Liver (tissue), 9 donors: Measurements from ENCODE around the gene CYP39A1. TPM values are rescaled to one million over a fixed set of nuclear protein-coding genes. Genes with fewer than 3 reads are reported as not detected.

Experiments
- DNase-seq: peaks from one replicate; pipeline ENCODE4 v3.0.0-alpha.2; 2017; ENCODE audit warnings: low spot score
- H3K27ac ChIP-seq, 2 donors: one replicate each; pipeline ENCODE4 v1.7.0; 2013; ENCODE audit warnings: inconsistent platforms in 2 of 2, low read length in 2 of 2, control low read depth in 1 of 2, low read depth in 1 of 2, mild to moderate bottlenecking in 1 of 2
- H3K27me3 ChIP-seq, 4 donors: one replicate each; pipeline versions ENCODE4 v1.6.1 to v1.7.0; 2013; ENCODE audit warnings: low read length in 3 of 4, inconsistent platforms in 1 of 4, mild to moderate bottlenecking in 1 of 4, moderate library complexity in 1 of 4; ENCODE audit not compliant: control insufficient read depth in 4 of 4, insufficient read depth in 4 of 4
- H3K36me3 ChIP-seq, 4 donors: one replicate each; pipeline versions ENCODE4 v1.6.1 to v1.7.0; 2013; ENCODE audit warnings: low read length in 3 of 4, mild to moderate bottlenecking in 3 of 4, low read depth in 1 of 4, moderate library complexity in 1 of 4; ENCODE audit not compliant: control insufficient read depth in 4 of 4, insufficient read depth in 3 of 4
- H3K4me1 ChIP-seq, 4 donors: one replicate each; pipeline versions ENCODE4 v1.6.1 to v1.7.0; 2013; ENCODE audit warnings: low read length in 3 of 4, mild to moderate bottlenecking in 3 of 4, moderate library complexity in 1 of 4; ENCODE audit not compliant: control insufficient read depth in 4 of 4, insufficient read depth in 4 of 4
- H3K4me3 ChIP-seq, 3 donors: one replicate each; pipeline versions ENCODE4 v1.6.1 to v1.7.0; 2013; ENCODE audit warnings: low read length in 3 of 3, control low read depth in 1 of 3, low read depth in 1 of 3, mild to moderate bottlenecking in 1 of 3
- H3K9ac ChIP-seq, 2 donors: one replicate each; pipeline ENCODE4 v1.7.0; 2013; ENCODE audit warnings: low read length in 2 of 2, mild to moderate bottlenecking in 2 of 2, moderate library complexity in 2 of 2, control low read depth in 1 of 2, low read depth in 1 of 2
- H3K9me3 ChIP-seq, 4 donors: one replicate each; pipeline versions ENCODE4 v1.6.1 to v1.7.0; 2013; ENCODE audit warnings: low read length in 3 of 4; ENCODE audit not compliant: control insufficient read depth in 4 of 4
- CTCF ChIP-seq: fragments of 150-350 bp; IDR thresholded peaks from 2 replicates; pipeline ENCODE4 v1.5.1; 2017; ENCODE audit warnings: improper control_type of control experiment, low read depth, low read length; ENCODE audit not compliant: missing input control
- EGR1 ChIP-seq, 2 donors: IDR thresholded peaks; 2 replicates each; pipeline ENCODE4 v1.6.1; 2016 to 2018; ENCODE audit warnings: antibody characterized with exemption in 2 of 2, low read depth in 2 of 2
- FOXA1 ChIP-seq: IDR thresholded peaks from 2 replicates; pipeline ENCODE4 v1.6.1; 2016; ENCODE audit warnings: antibody characterized with exemption
- FOXA2 ChIP-seq: IDR thresholded peaks from 2 replicates; pipeline ENCODE4 v1.6.1; 2016; ENCODE audit warnings: antibody characterized with exemption
- HNF4G ChIP-seq: IDR thresholded peaks from 2 replicates; pipeline ENCODE4 v1.6.1; 2016; ENCODE audit warnings: antibody characterized with exemption
- NR2F2 ChIP-seq: IDR thresholded peaks from 2 replicates; pipeline ENCODE4 v1.6.1; 2016; ENCODE audit warnings: antibody characterized with exemption
- RXRA ChIP-seq, 2 donors: IDR thresholded peaks; 2 replicates each; pipeline ENCODE4 v1.6.1; 2017 to 2018; ENCODE audit warnings: antibody characterized with exemption in 2 of 2, mild to moderate bottlenecking in 1 of 2
- SP1 ChIP-seq: IDR thresholded peaks from 2 replicates; pipeline ENCODE4 v1.6.1; 2018; ENCODE audit warnings: antibody characterized with exemption, mild to moderate bottlenecking
- YY1 ChIP-seq: IDR thresholded peaks from 2 replicates; pipeline ENCODE4 v1.6.1; 2016; ENCODE audit warnings: antibody characterized with exemption, mild to moderate bottlenecking
- ZBTB33 ChIP-seq: IDR thresholded peaks from 2 replicates; pipeline ENCODE4 v1.6.1; 2016; ENCODE audit warnings: antibody characterized with exemption
- WGBS: extraction: QIAGEN DNeasy Blood & Tissue Kit; methylation state at CpG from one replicate; pipeline ENCODE4 v1.1.7; 2013; 5-methylcytosine and 5-hydroxymethylcytosine counted together
- polyA plus RNA-seq, 2 donors: library from polyadenylated mRNA; stranded (reverse) in 1 of 2; unstranded in 1 of 2; fragments of 200-250 nt in 1 of 2; fragments of >200 nt in 1 of 2; fragmentation: Nextera tagmentation in 1 of 2; extraction: Ambion mirVana in 1 of 2; gene quantifications; one replicate each; pipeline versions ENCODE4 v1.2.1 to v1.2.3, GENCODE V29; 2013 to 2015
- total RNA-seq, 2 donors: library from RNA; depleted of rRNA; stranded (reverse); fragments of >200 nt; gene quantifications; one replicate each; pipeline ENCODE4 v1.2.3, GENCODE V29; 2014
- donor health status: healthy.
- donor health status: healthy.
- donor health status: healthy.
- donor health status: healthy.
- donor health status: healthy.

CYP39A1 gene
- total and polyA plus RNA-seq, 4 donors, result 10.8 to 29.8 (median 15.2) TPM

DNA sequence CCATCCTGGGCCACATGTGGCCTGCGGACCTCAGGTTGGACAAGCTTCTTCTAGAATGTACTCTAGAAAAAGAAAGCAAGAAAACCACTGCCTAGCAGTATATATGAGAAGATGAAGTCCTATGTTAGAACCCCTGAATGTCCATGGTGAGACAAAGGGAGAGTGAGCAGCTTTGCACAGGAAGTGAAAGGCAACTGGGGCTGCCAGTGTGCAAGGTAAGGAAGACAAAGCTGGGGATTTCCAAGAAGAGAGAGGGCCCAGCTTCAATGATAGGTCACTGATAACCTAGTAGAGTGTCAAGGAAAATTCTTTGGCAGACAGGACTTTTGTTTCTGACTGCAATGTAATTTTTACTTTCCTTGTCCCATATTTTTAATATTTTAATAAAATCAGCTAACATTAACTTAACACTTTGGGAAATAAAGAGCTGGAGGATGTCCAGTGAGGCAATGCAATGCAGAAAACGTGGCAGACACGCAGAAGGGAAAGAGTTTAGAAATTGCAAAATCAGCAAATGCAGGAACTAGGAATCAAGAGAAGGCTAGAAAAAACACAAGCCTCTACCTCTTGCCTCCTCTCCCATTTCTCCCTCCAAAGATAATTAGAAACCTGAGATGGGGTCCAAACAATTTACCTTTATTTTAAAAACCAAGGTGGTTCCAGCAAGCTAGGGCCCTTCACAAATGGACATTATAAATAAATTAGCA lies 47.4 kb downstream of the CYP39A1 start:
- H3K9ac ChIP-seq, result no peak overlapping the region
- DNase-seq, result no peak
- H3K4me3 ChIP-seq, result no peak overlapping the region
- no peaks in the 10 kb centered on the region for H3K9me3 ChIP-seq
- no peaks in the 10 kb centered on the region for H3K4me1 ChIP-seq
- H3K27me3 ChIP-seq, result no peaks in the 10 kb centered on the region
- 92% methylated on average over 3 of the region's 3 CpGs for WGBS
- no peak overlapping the region for H3K27ac ChIP-seq
- TF ChIP-seq ZBTB33, result no peak
- TF ChIP-seq EGR1 (IDR thresholded peaks at IDR 0.05; ENCODE audit: low read depth in 2 of 2), result no peak
- no peak for TF ChIP-seq HNF4G
- TF ChIP-seq CTCF, result no peak
- H3K36me3 ChIP-seq, result peaks cover 0 to 9% (median 2%) of the 10 kb centered on the region in 4 donors

DNA sequence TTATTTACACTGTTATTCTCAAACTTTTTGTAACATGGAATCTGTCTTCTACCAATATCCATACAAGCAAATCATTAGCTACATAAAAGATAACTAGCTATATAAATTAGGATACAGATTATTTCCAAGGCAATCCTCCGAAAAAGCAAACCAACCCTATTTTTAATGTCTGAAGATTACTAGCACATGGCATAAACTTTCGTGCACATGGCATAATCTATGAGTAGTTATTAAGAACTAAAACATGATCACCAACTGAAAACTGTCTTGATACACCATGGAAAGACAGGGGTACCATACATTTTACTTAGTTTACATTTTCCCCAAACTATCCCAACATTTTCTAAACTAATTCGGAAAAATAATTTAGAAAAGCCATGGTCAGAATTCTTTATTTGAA lies 54.4 kb downstream of the CYP39A1 start:
- no peak overlapping the region for H3K9ac ChIP-seq
- H3K9me3 ChIP-seq, result peaks cover 0 to 10% (median 2%) of the 10 kb centered on the region in 4 donors
- H3K27me3 ChIP-seq, result no peaks in the 10 kb centered on the region
- TF ChIP-seq RXRA (IDR thresholded peaks at IDR 0.05), result no peak
- no peak for TF ChIP-seq FOXA1
- no peak for TF ChIP-seq FOXA2
- no peak for TF ChIP-seq ZBTB33
- 91% methylated on average over 3 of the region's 3 CpGs for WGBS
- no peak for DNase-seq
- no peak overlapping the region for H3K4me3 ChIP-seq
- H3K4me1 ChIP-seq, result no peaks in the 10 kb centered on the region
- H3K27ac ChIP-seq, result no peak overlapping the region
- H3K36me3 ChIP-seq, result peaks cover 0 to 21% (median 11%) of the 10 kb centered on the region in 4 donors

DNA sequence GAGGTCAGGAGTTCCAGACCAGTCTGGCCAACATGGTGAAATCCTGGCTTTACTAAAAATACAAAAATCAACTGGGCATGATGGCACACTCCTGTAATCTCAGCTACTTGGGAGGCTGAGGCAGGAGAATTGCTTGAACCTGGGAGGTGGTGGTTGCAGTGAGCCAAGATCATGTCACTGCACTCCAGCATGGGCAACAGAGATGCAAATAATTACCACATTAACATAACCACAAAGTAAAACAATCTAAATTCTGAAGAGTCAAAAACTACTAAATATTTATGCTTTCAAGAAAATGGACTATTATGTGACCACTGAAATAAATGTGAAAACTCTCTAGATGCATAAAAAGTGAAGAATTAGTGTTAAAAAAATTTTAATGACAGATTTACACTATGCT lies 59.9 kb downstream of the CYP39A1 start:
- Histone ChIP-seq H3K27ac (no peak overlapping the region), H3K4me1 (no peaks in the 10 kb centered on the region), H3K36me3 (peaks cover 0 to 13% (median 3%) of the 10 kb centered on the region in 4 donors), H3K4me3 (no peak overlapping the region), H3K9ac (no peak overlapping the region), H3K27me3 (no peaks in the 10 kb centered on the region), H3K9me3 (peaks cover 0 to 10% (median 2%) of the 10 kb centered on the region in 4 donors)
- TF ChIP-seq NR2F2, result no peak
- TF ChIP-seq HNF4G, result no peak
- TF ChIP-seq YY1, result no peak
- TF ChIP-seq SP1, result no peak
- no peak for DNase-seq
